Effector memory CD8-positive, alpha-beta T cell (primary cell): ENCODE results near the gene WDFY2.
A peak's percentile ranks its signal among the peaks of the same experiment; 100 is the strongest.
"Not testable (repeated sequence)": the region's sequence is repeated elsewhere in the genome, so short reads cannot be mapped to it uniquely, and the experiment has no call there.

ENCODE experiments used
- ATAC-seq: fragments of 150-1000 bp; cut with Tn5 transposase; replicated peaks from 2 replicates; pipeline ENCODE4 v1.10.0; 2021; ENCODE audit warnings: mild to moderate bottlenecking, moderate library complexity
- DNase-seq, 3 experiments: peaks; one replicate each; pipeline ENCODE4 v3.0.0; 2021
- H3K27ac Mint-ChIP-seq, 2 donors: one replicate each; pipeline ENCODE4 v1.8.0; 2022; ENCODE audit warnings: mild to moderate bottlenecking in 2 of 2, mixed read lengths in 2 of 2, moderate library complexity in 2 of 2
- H3K27me3 Mint-ChIP-seq, 2 donors: one replicate each; pipeline ENCODE4 v1.8.0; 2022; ENCODE audit warnings: mixed read lengths in 2 of 2
- H3K36me3 Mint-ChIP-seq: one replicate; pipeline ENCODE4 v1.8.0; 2022; ENCODE audit warnings: mild to moderate bottlenecking, moderate library complexity, mixed read lengths; ENCODE audit not compliant: insufficient read depth
- H3K4me1 Mint-ChIP-seq, 2 donors: one replicate each; pipeline ENCODE4 v1.8.0; 2022; ENCODE audit warnings: low read depth in 2 of 2, mixed read lengths in 2 of 2
- H3K4me3 Mint-ChIP-seq, 2 donors: one replicate each; pipeline ENCODE4 v1.8.0; 2022; ENCODE audit warnings: mild to moderate bottlenecking in 2 of 2, mixed read lengths in 2 of 2, moderate library complexity in 2 of 2
- H3K9me3 Mint-ChIP-seq, 2 donors: one replicate each; pipeline ENCODE4 v1.8.0; 2022; ENCODE audit warnings: mixed read lengths in 2 of 2

WDFY2 gene

DNA sequence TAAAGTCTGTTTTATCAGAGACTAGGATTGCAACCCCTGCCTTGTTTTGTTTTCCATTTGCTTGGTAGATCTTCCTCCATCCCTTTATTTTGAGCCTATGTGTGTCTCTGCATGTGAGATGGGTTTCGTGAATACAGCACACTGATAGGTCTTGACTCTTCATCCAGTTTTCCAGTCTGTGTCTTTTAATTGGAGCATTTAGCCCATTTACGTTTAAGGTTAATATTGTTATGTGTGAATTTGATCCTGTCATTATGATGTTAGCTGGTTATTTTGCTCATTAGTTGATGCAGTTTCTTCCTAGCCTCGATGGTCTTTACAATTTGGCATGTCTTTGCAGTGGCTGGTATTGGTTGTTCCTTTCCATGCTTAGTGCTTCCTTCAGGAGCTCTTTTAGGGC lies 67.9 kb downstream of the WDFY2 start:
- not testable (repeated sequence) for H3K4me3 Mint-ChIP-seq, H3K27me3 Mint-ChIP-seq, DNase-seq, H3K27ac Mint-ChIP-seq, ATAC-seq, H3K36me3 Mint-ChIP-seq, H3K9me3 Mint-ChIP-seq
- peaks cover 8 to 25% of the 10 kb centered on the region in 2 donors for H3K4me1 Mint-ChIP-seq

DNA sequence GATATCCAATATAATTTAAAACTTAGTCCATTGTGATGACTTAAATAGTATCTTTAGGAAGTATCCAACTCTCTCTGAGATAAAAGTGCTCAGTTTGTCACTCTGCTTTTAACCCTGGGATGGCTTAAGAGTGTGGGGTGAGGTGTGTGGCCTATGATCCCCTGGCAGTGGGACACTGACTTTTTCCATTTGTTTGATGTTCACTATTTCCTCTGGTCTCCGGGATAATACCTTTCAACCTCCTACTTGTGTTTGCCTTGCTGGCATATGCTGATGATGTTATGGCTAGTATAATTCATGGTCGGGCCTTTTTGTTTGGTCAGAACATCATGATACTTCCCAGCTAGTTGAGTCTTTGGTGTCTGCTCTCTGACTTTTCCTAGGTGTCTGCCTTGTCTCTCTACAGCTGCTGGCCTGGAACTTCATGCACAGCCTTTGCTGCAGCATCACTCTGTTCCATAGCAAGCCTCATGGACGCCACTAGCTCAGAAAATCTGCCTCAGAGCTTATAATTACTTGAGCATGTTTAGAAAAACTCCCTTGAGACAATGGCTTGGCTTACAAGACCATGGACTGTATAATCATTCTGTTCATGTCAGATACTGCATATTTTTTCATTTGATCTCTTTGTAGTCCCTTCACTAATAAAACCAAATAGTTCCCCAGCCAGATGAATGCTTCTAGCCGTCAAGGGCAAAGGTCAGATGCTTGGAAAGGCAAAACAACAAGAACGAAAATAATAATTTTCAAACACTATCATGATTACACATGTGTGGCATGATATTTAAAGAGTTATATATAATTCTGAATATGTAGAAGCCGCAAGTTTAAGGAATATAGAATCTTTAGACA lies 75.2 kb downstream of the WDFY2 start:
- peaks cover 3 to 9% of the 10 kb centered on the region in 2 donors for H3K4me1 Mint-ChIP-seq
- H3K9me3 Mint-ChIP-seq: peaks cover 0 to 1% of the 10 kb centered on the region in 2 donors
- ATAC-seq (no peak), DNase-seq (no peak)
- H3K4me3 Mint-ChIP-seq: no peak overlapping the region
- no peaks in the 10 kb centered on the region for H3K27me3 Mint-ChIP-seq
- peak overlapping the region in 1 of 2 donors; percentile 6 for H3K27ac Mint-ChIP-seq
- H3K36me3 Mint-ChIP-seq: no peaks in the 10 kb centered on the region

DNA sequence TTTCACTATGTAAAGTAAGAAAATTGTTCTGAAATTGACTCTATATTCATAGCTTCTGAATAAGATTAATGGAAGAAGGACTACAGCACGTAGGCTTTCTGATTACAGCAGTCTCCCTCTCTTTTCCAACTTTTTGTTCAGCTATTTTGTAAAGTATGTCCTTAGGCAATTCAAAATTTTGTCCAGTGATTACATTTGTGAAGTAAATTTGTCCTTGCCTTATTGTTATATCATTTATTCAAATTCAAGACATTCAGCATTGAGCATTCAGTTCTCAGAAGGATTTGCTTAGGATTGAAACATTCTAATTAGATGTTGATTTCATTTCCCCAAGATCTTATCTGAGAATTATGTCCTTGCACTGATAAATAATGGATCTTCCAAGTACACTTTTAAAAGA lies 76.6 kb downstream of the WDFY2 start:
- no peak for ATAC-seq
- no peak for DNase-seq
- Mint-ChIP-seq H3K9me3 (no peaks in the 10 kb centered on the region), H3K4me1 (peaks cover 3 to 8% of the 10 kb centered on the region in 2 donors), H3K36me3 (no peaks in the 10 kb centered on the region), H3K4me3 (no peak overlapping the region), H3K27ac (no peak overlapping the region), H3K27me3 (no peaks in the 10 kb centered on the region)

DNA sequence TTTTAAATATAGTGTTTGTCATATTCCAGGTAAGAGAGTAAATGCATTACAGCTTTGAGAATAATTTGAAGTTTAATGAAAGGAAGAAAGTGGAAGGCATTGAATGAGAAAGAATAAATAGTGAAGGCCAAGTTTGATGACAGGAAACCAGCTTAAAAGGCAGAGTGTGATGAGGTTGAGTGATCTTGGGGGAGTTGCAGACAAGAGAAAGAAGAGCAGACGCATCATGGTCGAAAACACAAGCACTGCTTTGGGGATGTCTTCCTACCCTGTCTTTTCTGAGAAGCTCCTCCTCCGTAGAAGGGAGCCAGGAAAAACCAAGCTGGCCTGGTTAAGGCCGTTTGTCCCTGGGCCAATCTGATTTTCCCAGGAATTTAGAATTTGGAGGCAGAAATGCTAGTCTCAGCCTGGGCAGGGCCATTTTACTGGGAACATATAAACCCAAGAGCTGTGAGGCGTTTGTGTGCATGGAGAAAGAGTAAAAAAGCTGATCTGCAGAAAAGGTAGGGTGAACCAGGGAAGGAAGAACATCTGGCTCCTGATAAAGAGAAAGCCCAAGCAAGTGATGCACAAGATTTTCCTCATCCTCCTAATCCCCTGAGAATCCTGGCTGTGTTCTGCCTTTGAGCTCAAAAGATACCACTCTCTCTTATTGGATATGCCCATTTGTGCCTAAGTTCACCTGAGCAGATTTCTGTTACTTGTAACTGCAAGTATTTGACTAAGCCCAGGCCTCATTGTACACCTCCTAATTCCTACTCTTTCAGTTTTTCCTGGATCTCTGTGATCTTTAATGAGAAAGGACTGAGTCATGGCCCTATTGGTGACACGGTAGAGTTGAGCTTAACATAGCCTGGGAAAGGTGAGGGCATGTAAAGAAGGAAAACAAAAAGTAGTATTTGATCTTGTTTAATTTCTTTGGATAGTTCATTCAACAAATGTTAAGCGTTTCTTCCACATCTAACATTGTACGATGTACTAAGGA lies 80.0 kb downstream of the WDFY2 start:
- Mint-ChIP-seq H3K27me3 (no peaks in the 10 kb centered on the region), H3K4me3 (no peak overlapping the region), H3K27ac (no peak overlapping the region), H3K9me3 (no peaks in the 10 kb centered on the region), H3K36me3 (no peaks in the 10 kb centered on the region), H3K4me1 (peaks cover 8 to 10% of the 10 kb centered on the region in 2 donors)
- DNase-seq (no peak), ATAC-seq (no peak)

DNA sequence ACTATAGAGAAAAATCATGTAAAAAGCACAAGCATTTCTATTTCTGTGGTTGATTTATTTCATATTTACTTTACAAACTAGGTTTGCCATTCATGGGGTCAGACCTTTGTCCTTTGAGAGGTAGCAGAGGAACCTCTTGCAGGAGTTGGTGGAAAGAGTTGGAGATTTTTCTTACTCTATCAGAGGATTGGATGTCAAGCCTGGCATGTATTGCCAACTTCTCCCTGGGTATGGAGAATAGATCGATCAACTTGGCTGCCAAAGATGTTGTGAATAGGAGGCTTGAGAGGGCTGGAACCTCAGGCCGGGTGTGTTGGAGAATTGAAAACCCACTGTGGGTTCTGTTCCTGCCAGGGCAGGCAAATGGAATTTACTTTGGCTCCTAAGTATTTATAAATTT lies 81.2 kb downstream of the WDFY2 start:
- no peak for ATAC-seq
- no peak for DNase-seq
- H3K36me3 Mint-ChIP-seq: no peaks in the 10 kb centered on the region
- H3K4me3 Mint-ChIP-seq: no peak overlapping the region
- no peak overlapping the region for H3K27ac Mint-ChIP-seq
- no peaks in the 10 kb centered on the region for H3K9me3 Mint-ChIP-seq
- no peaks in the 10 kb centered on the region for H3K27me3 Mint-ChIP-seq
- H3K4me1 Mint-ChIP-seq: peaks cover 8 to 15% of the 10 kb centered on the region in 2 donors

DNA sequence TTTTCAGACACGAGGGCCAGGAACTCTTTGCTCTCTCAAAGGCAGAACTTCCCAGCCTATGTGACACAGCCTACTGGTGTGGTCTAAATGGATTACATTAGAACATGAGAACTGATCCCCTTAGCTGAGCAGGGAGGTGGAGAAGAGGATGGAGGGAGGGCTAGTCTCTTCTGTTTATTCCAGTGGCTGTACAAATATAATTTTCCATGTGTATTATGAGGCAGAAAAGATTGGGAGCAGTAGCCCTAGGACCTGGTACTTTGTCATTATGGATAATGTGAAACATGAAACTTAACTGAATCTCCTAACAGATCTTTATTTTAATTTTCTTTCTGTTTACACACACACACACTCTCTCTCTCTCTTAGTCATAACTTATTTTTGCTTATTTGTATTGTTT lies 82.1 kb downstream of the WDFY2 start:
- ATAC-seq: no peak

DNA sequence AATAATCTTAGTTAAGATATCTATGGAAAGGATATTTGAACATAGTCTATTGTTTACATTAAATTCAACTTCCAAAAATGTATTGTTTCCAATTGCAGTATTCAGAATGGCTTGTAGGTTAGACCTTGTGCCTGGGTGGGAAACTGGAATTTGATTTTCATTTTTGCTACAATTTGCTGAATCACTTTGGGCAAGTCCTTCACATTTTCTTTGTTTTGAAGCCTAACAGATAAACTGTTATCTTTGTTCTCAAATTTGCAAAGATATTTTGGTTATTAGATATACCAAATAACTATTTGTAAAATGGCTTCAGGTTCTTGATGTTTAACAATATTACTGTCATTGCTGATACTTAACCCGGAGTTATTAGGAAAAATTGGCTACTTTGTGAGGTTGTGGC lies 82.6 kb downstream of the WDFY2 start:
- no peaks in the 10 kb centered on the region for H3K36me3 Mint-ChIP-seq
- no peaks in the 10 kb centered on the region for H3K9me3 Mint-ChIP-seq
- H3K27me3 Mint-ChIP-seq: no peaks in the 10 kb centered on the region
- no peak for ATAC-seq
- no peak for DNase-seq
- H3K27ac Mint-ChIP-seq: no peak overlapping the region
- H3K4me1 Mint-ChIP-seq: peaks cover 8 to 15% of the 10 kb centered on the region in 2 donors
- H3K4me3 Mint-ChIP-seq: no peak overlapping the region

More for the DNA sequence above, 82.1 kb downstream of the WDFY2 start:
- Mint-ChIP-seq H3K4me3 (no peak overlapping the region), H3K4me1 (peaks cover 8 to 15% of the 10 kb centered on the region in 2 donors), H3K9me3 (no peaks in the 10 kb centered on the region), H3K36me3 (no peaks in the 10 kb centered on the region), H3K27ac (no peak overlapping the region), H3K27me3 (no peaks in the 10 kb centered on the region)
- DNase-seq: no peak

DNA sequence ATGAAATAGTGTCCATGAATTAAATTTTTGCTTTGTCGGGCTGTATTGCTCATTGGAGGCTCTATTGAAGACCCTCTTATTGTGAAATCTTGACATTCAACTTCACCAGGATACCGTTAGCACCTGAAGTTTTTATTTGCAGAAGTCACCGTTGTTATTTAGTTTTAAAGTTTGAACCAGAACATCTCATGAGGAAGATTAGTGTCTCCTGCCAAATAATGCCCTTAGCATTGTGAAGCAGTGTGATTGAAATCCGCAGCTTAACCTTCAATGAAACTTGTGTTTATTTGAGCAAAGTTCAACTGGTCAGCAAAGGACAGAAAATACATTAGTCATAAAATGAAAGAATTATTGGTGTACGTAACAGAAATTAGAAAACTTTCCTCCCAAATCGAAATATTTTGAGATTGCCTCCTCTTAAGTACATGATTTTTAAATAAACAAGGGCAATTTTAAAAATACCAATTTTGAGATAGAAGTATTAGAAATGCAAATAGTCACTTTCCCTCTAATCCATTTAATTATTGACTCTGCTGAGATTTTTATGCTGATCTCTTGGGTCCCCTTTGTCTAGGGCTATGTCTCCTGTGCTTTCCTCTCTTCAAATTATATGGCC lies 84.4 kb downstream of the WDFY2 start:
- Mint-ChIP-seq H3K4me1 (peaks cover 20 to 26% of the 10 kb centered on the region in 2 donors), H3K36me3 (no peaks in the 10 kb centered on the region), H3K27me3 (no peaks in the 10 kb centered on the region)

DNA sequence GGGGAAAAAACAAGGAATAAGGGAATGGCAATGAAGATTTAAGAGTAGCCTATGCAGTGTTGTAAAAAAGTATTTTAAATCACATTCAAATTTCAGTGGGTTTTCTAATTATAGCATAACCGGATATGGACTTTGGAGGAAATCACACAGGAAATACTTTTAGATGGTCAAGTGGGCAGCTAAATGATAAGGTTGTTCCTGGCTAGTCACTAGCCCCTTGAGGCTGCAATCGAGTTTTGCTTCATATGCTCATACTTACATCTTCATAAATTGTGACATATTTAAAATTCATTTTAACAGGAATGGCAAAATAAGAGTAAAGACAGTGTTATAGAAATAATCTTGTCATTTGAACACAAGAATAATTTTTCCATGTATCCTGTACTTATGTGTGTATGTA lies 88.9 kb downstream of the WDFY2 start:
- no peak overlapping the region for H3K27ac Mint-ChIP-seq
- H3K9me3 Mint-ChIP-seq: no peaks in the 10 kb centered on the region
- H3K4me3 Mint-ChIP-seq: no peak overlapping the region
- DNase-seq: no peak
- H3K4me1 Mint-ChIP-seq: peaks cover 13 to 17% of the 10 kb centered on the region in 2 donors
- H3K27me3 Mint-ChIP-seq: no peaks in the 10 kb centered on the region
- no peaks in the 10 kb centered on the region for H3K36me3 Mint-ChIP-seq
- no peak for ATAC-seq

More for the DNA sequence above, 84.4 kb downstream of the WDFY2 start:
- ATAC-seq (no peak), DNase-seq (no peak)
- Mint-ChIP-seq H3K4me3 (no peak overlapping the region), H3K9me3 (no peaks in the 10 kb centered on the region), H3K27ac (no peak overlapping the region)

DNA sequence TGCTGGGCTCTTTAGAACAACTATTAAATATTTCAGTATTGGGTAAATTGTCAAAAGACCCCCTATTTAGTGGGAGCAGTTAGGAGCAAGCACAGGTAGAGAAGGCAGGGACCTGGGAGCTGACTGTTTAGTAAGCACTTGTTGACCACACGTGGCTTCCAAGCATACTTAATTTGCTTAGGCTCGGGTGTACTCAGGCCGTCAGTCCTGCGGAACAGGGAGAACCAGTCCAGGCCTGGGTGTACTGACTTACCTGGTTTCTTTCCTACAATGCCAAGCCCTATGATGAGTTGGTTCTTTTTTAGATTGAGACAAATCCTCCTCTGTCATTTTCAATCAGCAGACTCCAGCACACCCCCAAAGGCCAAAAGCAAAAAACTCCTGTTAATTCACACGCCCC lies 90.0 kb downstream of the WDFY2 start:
- DNase-seq: no peak
- Mint-ChIP-seq H3K4me3 (no peak overlapping the region), H3K36me3 (no peaks in the 10 kb centered on the region), H3K27ac (no peak overlapping the region), H3K4me1 (peaks cover 17% of the 10 kb centered on the region in 2 donors), H3K27me3 (no peaks in the 10 kb centered on the region), H3K9me3 (no peaks in the 10 kb centered on the region)
- no peak for ATAC-seq

DNA sequence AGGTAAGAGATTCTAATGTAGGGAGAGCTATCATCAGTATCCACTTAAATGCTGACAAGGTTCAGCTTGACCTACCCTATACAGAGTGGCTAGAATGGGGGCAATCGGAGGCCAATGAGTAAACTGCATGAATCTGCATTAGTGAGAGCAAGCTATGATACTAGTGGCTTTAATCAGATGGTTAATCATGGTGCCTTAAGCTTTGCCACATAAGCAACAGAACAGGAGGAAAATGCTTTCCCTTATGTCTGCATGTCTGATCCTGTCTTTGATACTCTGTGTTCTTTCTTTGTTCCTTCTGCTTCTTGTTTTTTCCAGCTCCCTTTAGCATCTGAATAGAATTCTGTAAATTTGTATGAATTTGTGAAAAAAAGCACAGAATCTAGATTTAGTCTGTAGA lies 91.1 kb downstream of the WDFY2 start:
- DNase-seq (no peak), ATAC-seq (no peak)
- no peak overlapping the region for H3K27ac Mint-ChIP-seq
- no peak overlapping the region for H3K4me3 Mint-ChIP-seq
- peaks cover 13 to 17% of the 10 kb centered on the region in 2 donors for H3K4me1 Mint-ChIP-seq
- H3K9me3 Mint-ChIP-seq: no peaks in the 10 kb centered on the region
- no peaks in the 10 kb centered on the region for H3K27me3 Mint-ChIP-seq
- H3K36me3 Mint-ChIP-seq: no peaks in the 10 kb centered on the region

DNA sequence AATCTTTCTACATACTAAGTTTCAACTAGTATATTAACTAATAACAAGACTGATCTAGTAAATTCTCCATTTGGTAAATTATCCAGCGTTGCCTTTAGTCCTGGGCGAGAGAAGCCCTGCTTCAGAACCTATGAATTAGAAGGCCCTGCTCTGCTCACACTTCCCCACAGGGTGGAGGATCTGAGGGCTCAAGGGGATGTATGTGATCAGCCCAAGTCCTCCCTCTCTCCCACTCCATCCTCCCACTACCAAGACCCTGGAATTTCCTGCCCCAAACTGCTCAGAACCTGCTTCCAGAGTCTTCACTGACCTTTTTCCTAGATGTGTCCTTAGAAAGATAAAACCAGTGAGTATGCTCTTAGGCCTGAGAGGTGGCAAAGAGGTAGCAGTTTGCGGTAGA lies 91.6 kb downstream of the WDFY2 start:
- ATAC-seq: no peak
- Mint-ChIP-seq H3K4me1 (peaks cover 13 to 17% of the 10 kb centered on the region in 2 donors), H3K27ac (peak overlapping the region in 1 of 2 donors; percentile 39), H3K9me3 (no peaks in the 10 kb centered on the region), H3K36me3 (no peaks in the 10 kb centered on the region), H3K4me3 (no peak overlapping the region), H3K27me3 (no peaks in the 10 kb centered on the region)
- no peak for DNase-seq

DNA sequence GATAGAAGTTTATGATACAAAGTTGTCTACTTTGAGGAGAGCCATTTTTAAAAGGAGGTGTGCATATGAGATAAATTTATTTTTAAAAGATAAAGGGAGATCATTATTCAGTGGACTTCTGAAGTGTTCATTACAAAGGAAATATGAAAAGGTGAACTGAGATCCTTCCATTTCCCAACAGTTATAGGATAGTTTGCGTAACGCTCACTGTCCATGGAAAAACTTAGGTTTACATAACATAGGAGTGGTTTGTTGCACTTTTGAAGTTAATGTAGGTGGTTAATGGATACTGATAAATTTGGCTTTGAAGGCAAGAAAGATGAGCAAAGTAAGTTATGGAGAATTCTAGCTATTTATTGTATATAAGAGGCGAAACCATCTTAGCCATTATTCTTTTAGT lies 92.5 kb downstream of the WDFY2 start:
- DNase-seq (no peak), ATAC-seq (no peak)
- H3K27ac Mint-ChIP-seq: peak overlapping the region in 1 of 2 donors; percentile 9
- no peak overlapping the region for H3K4me3 Mint-ChIP-seq
- H3K9me3 Mint-ChIP-seq: no peaks in the 10 kb centered on the region
- H3K4me1 Mint-ChIP-seq: peaks cover 13 to 17% of the 10 kb centered on the region in 2 donors
- H3K36me3 Mint-ChIP-seq: no peaks in the 10 kb centered on the region
- H3K27me3 Mint-ChIP-seq: no peaks in the 10 kb centered on the region
